Nephron (organoid): ENCODE measurements around the gene HTD2.
"Not testable (repeated sequence)": the region's sequence is repeated elsewhere in the genome, so short reads cannot be mapped to it uniquely, and the experiment has no call there.

Experiments used
- H3K27ac Mint-ChIP-seq, 3 experiments: 2 replicates each; pipeline ENCODE4 v1.8.0; 2020; ENCODE audit warnings: mixed read lengths in 3 of 3, mild to moderate bottlenecking in 2 of 3, moderate library complexity in 1 of 3
- H3K27me3 Mint-ChIP-seq: 2 replicates; pipeline ENCODE4 v1.8.0; 2021; ENCODE audit warnings: low read depth, mild to moderate bottlenecking, moderate library complexity, mixed read lengths
- H3K36me3 Mint-ChIP-seq: 2 replicates; pipeline ENCODE4 v1.8.0; 2020; ENCODE audit warnings: low read depth, mixed read lengths
- H3K4me1 Mint-ChIP-seq: 2 replicates; pipeline ENCODE4 v1.8.0; 2020; ENCODE audit warnings: mixed read lengths
- H3K4me3 Mint-ChIP-seq, 3 experiments: 2 replicates each; pipeline ENCODE4 v1.8.0; 2020; ENCODE audit warnings: mild to moderate bottlenecking in 3 of 3, mixed read lengths in 3 of 3, moderate library complexity in 2 of 3
- H3K9me3 Mint-ChIP-seq: 2 replicates; pipeline ENCODE4 v1.8.0; 2020; ENCODE audit warnings: mixed read lengths
- CTCF ChIP-seq, 3 experiments: fragments of 200-600 bp; sonication (generic); IDR thresholded peaks; one replicate each; pipeline ENCODE4 v1.5.0; 2021; ENCODE audit warnings: antibody characterized with exemption in 3 of 3; ENCODE audit not compliant: unreplicated experiment in 3 of 3

Gene HTD2

DNA sequence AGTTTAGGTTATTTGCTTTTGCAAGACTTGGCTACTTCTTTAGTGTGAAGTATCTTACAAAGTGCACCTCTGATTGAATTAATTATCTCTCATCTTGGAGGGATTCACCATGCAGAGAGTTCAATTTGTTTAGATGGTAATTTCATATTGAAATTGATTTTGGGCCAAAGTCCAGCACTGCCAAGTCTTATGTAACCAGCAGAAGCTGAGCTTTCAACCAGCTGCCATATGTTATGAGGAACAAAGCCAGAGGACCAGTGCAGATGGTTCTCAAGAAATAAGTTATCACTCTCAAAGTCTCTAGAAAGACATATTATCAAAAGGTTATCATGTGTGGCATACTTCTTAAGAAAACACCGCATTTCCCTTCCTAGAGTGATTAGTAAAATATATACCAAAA lies 39.7 kb upstream of the HTD2 start:
- H3K4me3 Mint-ChIP-seq, result no peak overlapping the region
- no peak overlapping the region for H3K27ac Mint-ChIP-seq
- no peaks in the 10 kb centered on the region for H3K27me3 Mint-ChIP-seq
- no peaks in the 10 kb centered on the region for H3K4me1 Mint-ChIP-seq
- H3K36me3 Mint-ChIP-seq, result peaks cover 13% of the 10 kb centered on the region
- no peak for TF ChIP-seq CTCF (IDR thresholded peaks at IDR 0.05; ENCODE audit: unreplicated experiment in 3 of 3)
- H3K9me3 Mint-ChIP-seq, result no peaks in the 10 kb centered on the region

- not testable (repeated sequence) for H3K4me3 Mint-ChIP-seq, H3K27me3 Mint-ChIP-seq, H3K9me3 Mint-ChIP-seq, H3K27ac Mint-ChIP-seq, H3K4me1 Mint-ChIP-seq
- peaks cover 18% of the 10 kb centered on the region for H3K36me3 Mint-ChIP-seq
Observed at GRCh38 chr3:58267543-58267942, 38.8 kb upstream of the HTD2 start.

DNA sequence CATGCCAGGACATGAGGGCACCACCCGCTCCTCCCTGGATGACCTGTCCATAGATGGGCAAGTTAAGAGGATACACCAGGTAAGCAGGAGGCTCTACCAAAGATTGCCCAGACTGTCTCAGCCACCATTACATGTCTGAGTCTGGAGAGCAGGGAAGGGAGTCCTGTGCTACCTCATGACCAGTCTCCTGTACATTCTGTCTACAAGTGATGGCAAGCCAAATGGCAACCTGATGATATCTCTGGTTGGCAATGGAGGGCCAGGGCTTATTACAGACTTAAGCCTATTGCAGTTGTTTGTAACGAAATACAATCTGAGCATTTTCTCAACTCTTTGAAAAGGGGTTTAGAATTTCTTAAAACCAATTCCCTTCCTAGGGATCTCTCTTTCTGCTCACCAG lies 37.0 kb upstream of the HTD2 start:
- H3K27ac Mint-ChIP-seq, result no peak overlapping the region
- no peaks in the 10 kb centered on the region for H3K4me1 Mint-ChIP-seq
- H3K4me3 Mint-ChIP-seq, result no peak overlapping the region
- peaks cover 32% of the 10 kb centered on the region for H3K36me3 Mint-ChIP-seq
- no peaks in the 10 kb centered on the region for H3K9me3 Mint-ChIP-seq
- no peak for TF ChIP-seq CTCF (IDR thresholded peaks at IDR 0.05; ENCODE audit: unreplicated experiment in 3 of 3)
- H3K27me3 Mint-ChIP-seq, result no peaks in the 10 kb centered on the region

DNA sequence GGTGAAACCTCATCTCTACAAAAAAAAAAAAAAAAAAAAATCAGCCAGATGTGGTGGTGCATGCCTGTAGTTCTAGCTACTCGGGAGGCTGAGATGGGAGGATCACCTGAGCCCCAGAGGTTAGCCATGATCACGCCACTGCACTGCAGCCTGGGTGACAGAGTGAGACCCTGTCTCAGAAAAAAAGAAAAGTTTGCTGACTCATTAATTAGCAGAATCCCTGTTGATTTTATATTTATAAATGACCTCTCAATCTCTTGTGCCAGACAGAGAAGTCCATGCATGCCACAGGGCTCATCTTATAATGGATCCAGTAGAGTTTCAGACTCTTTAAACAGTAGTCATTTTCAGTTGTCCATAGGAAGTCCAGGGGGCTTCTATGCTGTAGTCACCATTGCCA lies 35.8 kb upstream of the HTD2 start:
- Mint-ChIP-seq H3K27me3 (no peaks in the 10 kb centered on the region), H3K27ac (no peak overlapping the region), H3K4me1 (no peaks in the 10 kb centered on the region), H3K9me3 (peaks cover 3% of the 10 kb centered on the region), H3K36me3 (peaks cover 40% of the 10 kb centered on the region), H3K4me3 (no peak overlapping the region)
- no peak for TF ChIP-seq CTCF (IDR thresholded peaks at IDR 0.05; ENCODE audit: unreplicated experiment in 3 of 3)

DNA sequence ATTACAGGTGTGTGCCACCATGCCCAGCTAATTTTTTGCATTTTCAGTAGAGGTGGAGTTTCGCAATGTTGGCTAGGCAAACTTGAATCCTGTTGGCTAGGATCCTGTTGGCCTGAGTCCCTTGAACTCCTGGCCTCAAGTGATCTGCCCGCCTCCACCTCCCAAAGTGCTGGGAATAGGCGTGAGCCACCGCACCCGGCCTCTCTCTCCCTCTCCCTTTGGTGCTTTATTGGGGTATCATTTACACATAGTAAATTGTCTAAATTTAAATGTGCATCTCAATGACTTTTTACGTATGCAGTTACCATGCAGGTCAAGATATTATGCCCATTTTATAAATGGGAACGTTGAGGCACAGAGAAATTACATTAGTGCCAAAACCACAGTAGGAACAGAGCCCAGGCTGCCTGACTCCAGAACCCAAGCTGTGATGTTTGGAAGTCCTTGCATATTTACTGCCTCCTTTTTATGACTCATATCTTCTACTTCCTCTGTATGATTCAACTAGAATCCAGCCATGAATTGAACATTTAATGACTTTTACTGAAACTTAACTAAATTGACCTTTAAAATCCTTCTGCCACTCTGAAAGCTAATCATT lies 34.3 kb upstream of the HTD2 start:
- no peaks in the 10 kb centered on the region for H3K27me3 Mint-ChIP-seq
- no peak for TF ChIP-seq CTCF (IDR thresholded peaks at IDR 0.05; ENCODE audit: unreplicated experiment in 3 of 3)
- no peak overlapping the region for H3K4me3 Mint-ChIP-seq
- peaks cover 56% of the 10 kb centered on the region for H3K36me3 Mint-ChIP-seq
- H3K27ac Mint-ChIP-seq, result no peak overlapping the region
- no peaks in the 10 kb centered on the region for H3K4me1 Mint-ChIP-seq
- H3K9me3 Mint-ChIP-seq, result peaks cover 5% of the 10 kb centered on the region

DNA sequence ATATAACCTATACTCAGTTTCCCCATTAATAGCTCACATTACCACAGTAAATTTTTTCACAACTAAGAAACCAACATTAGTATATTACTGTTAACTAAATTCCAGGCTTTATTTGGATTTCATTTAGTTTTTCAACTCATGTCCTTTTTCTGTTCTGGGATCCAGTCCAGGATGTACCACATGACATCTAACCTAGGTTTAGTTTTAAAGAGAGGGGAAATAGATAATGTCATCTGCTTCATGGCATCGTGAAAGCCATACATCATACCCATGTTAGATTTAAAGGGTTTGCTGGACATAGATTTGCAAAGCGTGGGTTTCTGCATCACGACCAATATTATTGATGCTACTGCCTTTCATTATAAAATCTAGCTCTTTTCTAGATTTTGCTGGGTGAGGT lies 33.4 kb upstream of the HTD2 start:
- H3K4me1 Mint-ChIP-seq, result no peaks in the 10 kb centered on the region
- H3K27me3 Mint-ChIP-seq, result no peaks in the 10 kb centered on the region
- no peak overlapping the region for H3K4me3 Mint-ChIP-seq
- TF ChIP-seq CTCF (IDR thresholded peaks at IDR 0.05; ENCODE audit: unreplicated experiment in 3 of 3), result no peak
- no peak overlapping the region for H3K27ac Mint-ChIP-seq
- H3K36me3 Mint-ChIP-seq, result peaks cover 64% of the 10 kb centered on the region
- H3K9me3 Mint-ChIP-seq, result peaks cover 9% of the 10 kb centered on the region

DNA sequence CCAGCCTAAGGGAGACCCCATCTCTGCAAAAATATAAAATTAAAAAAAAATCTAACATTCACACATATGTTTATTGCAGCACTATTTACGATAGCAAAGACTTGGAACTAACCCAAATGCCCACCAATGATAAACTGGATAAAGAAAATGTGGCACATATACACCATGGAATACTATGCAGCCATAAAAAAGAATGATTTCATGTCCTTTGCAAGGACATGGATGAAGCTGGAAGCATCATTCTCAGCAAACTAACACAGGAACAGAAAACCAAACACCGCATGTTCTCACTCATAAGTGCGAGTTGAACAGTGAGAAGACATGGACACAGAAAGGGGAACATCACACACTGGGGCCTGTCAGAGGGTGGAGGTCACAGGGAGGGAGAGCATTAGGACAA lies 33.0 kb upstream of the HTD2 start:
- H3K36me3 Mint-ChIP-seq, result peaks cover 65% of the 10 kb centered on the region
- H3K4me1 Mint-ChIP-seq, H3K4me3 Mint-ChIP-seq, H3K27me3 Mint-ChIP-seq, H3K27ac Mint-ChIP-seq: not testable (repeated sequence)
- peaks cover 13% of the 10 kb centered on the region for H3K9me3 Mint-ChIP-seq
